Measurements from ENCODE around the gene MCHR1. TPM values are rescaled to one million over a fixed set of nuclear protein-coding genes. Genes with fewer than 3 reads are reported as not detected.

MCHR1 gene
- total RNA-seq, 1 experiment from 2014 or later = not detected

DNA sequence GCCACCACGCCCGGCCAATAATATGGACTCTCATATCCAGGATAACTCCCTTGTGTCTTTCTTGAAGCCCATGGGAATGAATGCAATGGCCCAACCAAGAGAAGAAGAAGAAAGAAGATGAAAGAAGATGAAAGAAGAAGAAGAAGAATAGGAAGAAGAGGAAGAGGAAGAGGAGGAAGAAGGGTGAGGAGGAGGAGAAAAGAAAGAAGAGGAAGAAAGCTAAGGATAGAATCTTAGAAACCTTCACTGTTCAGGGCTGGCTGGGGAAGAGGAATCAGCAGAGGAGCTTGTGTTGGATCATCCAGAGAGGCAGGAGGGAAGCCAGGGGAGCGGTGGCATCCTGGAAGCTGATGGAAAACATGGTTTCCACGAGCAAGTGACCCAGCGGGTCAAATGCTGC is 28.9 kb downstream of the MCHR1 start:
- TF ChIP-seq EZH2 (IDR thresholded peaks at IDR 0.05; ENCODE audit: borderline replicate concordance, low read depth, low read length, poor library complexity, severe bottlenecking) = no peak
- TF ChIP-seq, protein P1, sequence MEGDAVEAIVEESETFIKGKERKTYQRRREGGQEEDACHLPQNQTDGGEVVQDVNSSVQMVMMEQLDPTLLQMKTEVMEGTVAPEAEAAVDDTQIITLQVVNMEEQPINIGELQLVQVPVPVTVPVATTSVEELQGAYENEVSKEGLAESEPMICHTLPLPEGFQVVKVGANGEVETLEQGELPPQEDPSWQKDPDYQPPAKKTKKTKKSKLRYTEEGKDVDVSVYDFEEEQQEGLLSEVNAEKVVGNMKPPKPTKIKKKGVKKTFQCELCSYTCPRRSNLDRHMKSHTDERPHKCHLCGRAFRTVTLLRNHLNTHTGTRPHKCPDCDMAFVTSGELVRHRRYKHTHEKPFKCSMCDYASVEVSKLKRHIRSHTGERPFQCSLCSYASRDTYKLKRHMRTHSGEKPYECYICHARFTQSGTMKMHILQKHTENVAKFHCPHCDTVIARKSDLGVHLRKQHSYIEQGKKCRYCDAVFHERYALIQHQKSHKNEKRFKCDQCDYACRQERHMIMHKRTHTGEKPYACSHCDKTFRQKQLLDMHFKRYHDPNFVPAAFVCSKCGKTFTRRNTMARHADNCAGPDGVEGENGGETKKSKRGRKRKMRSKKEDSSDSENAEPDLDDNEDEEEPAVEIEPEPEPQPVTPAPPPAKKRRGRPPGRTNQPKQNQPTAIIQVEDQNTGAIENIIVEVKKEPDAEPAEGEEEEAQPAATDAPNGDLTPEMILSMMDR (conservative IDR thresholded peaks at IDR 0.05; ENCODE audit: low read depth, low read length) = no peak
- Histone ChIP-seq H3K36me3 (ENCODE audit: insufficient read depth, low read length, poor library complexity, severe bottlenecking) (no peaks in the 10 kb centered on the region), H3K4me3 (ENCODE audit: low read depth, low read length, poor library complexity, severe bottlenecking) (no peak overlapping the region), H3K27me3 (replicated peaks; ENCODE audit: insufficient read depth, low read depth, low read length, poor library complexity) (no peaks in the 10 kb centered on the region), H3K4me1 (ENCODE audit: insufficient read depth, low read length, poor library complexity, severe bottlenecking) (peaks cover 17% of the 10 kb centered on the region), H3K9me3 (ENCODE audit: low read depth, low read length, poor library complexity, severe bottlenecking) (no peaks in the 10 kb centered on the region), H3K27ac (ENCODE audit: low read depth, low read length, poor library complexity, severe bottlenecking) (no peak overlapping the region)
- intact Hi-C loops (cut with micrococcal nuclease; ENCODE audit: unreplicated experiment) = no loop called here
- POLR2A ChIA-PET (ENCODE audit: low non-redundant PET) = interaction anchor here (0.6 kb wide), 1 partner anchor 11 kb away, joined by 3 read pairs; no protein-coding TSS in a partner anchor
- no peak for DNase-seq (ENCODE audit: low spot score)
- BruUV-seq (replicated peaks) = no TSS peak
- CTCF ChIA-PET = no interaction called here

DNA sequence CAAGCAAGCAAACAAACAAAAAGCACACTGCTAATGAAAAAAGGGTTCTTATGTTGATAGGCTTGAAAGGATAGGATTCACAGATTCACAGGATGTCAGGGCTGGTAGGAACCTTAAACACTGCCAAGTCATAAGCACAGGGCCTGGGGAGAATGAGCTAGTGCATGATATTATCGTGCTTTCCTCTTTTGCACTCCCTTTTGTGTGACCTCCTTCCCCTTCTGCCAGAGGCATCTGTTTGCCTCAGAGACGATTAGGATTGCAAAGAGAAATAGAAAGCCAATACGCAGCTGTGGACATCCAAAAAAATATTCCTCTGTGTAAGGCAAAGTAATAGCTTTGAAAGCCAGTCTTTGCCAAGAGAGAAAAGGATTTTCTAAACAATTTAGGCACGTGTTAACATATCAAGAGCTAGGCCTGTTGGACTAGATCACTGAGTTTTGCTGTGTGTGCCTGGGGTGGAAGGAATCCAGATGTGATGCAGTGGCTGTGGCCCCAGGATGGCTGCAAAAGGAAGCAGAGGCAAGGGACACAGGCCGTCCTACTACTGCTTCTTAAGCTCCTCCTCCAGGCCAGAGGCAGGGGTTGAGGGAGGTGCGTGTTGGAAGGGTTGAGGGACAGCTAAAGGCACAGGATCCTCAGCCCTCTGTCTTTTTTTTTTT is 30.6 kb downstream of the MCHR1 start:
- no peaks in the 10 kb centered on the region for H3K27me3 ChIP-seq (replicated peaks; ENCODE audit: insufficient read depth, low read depth, low read length, poor library complexity)
- intact Hi-C loops (cut with micrococcal nuclease; ENCODE audit: unreplicated experiment) = no loop called here
- no peak overlapping the region for H3K4me3 ChIP-seq (ENCODE audit: low read depth, low read length, poor library complexity, severe bottlenecking)
- H3K27ac ChIP-seq (ENCODE audit: low read depth, low read length, poor library complexity, severe bottlenecking) = no peak overlapping the region
- no peak for TF ChIP-seq EZH2 (IDR thresholded peaks at IDR 0.05; ENCODE audit: borderline replicate concordance, low read depth, low read length, poor library complexity, severe bottlenecking)
- TF ChIP-seq, protein P1 (conservative IDR thresholded peaks at IDR 0.05; ENCODE audit: low read depth, low read length) = no peak
- no TSS peak for BruUV-seq (replicated peaks)
- peaks cover 18% of the 10 kb centered on the region for H3K4me1 ChIP-seq (ENCODE audit: insufficient read depth, low read length, poor library complexity, severe bottlenecking)
- DNase-seq (ENCODE audit: low spot score) = no peak
- ChIA-PET CTCF (no interaction called here), POLR2A (ENCODE audit: low non-redundant PET) (no interaction called here)
- H3K36me3 ChIP-seq (ENCODE audit: insufficient read depth, low read length, poor library complexity, severe bottlenecking) = no peaks in the 10 kb centered on the region
- H3K9me3 ChIP-seq (ENCODE audit: low read depth, low read length, poor library complexity, severe bottlenecking) = no peaks in the 10 kb centered on the region

DNA sequence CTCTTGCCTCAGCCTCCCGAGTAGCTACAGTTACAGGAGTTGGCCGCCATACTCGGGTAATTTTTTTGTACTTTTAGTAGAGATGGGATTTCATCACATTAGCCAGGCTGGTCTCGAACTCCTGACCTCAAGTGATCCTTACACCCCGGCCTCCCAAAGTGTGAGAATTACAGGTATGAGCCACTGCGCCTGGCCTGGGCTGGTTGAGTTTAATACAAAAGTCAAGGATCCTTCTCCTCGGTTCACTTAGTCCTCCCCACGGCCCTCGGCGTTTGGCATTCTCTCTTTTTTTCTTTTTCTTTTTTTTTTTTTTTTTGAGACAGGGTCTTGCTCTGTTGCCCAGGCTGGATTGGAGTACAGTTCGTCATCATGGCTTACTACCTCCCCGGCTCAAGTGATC is 33.0 kb downstream of the MCHR1 start:
- TF ChIP-seq, protein P1 (conservative IDR thresholded peaks at IDR 0.05; ENCODE audit: low read depth, low read length) = no peak
- TF ChIP-seq EZH2 (IDR thresholded peaks at IDR 0.05; ENCODE audit: borderline replicate concordance, low read depth, low read length, poor library complexity, severe bottlenecking) = no peak
- Histone ChIP-seq H3K9me3 (ENCODE audit: low read depth, low read length, poor library complexity, severe bottlenecking) (no peaks in the 10 kb centered on the region), H3K36me3 (ENCODE audit: insufficient read depth, low read length, poor library complexity, severe bottlenecking) (no peaks in the 10 kb centered on the region), H3K4me1 (ENCODE audit: insufficient read depth, low read length, poor library complexity, severe bottlenecking) (peaks cover 20% of the 10 kb centered on the region), H3K27ac (ENCODE audit: low read depth, low read length, poor library complexity, severe bottlenecking) (no peak overlapping the region), H3K4me3 (ENCODE audit: low read depth, low read length, poor library complexity, severe bottlenecking) (no peak overlapping the region), H3K27me3 (replicated peaks; ENCODE audit: insufficient read depth, low read depth, low read length, poor library complexity) (no peaks in the 10 kb centered on the region)
- POLR2A ChIA-PET (ENCODE audit: low non-redundant PET) = no interaction called here
- no TSS peak for BruUV-seq (replicated peaks)
- CTCF ChIA-PET = no interaction called here
- intact Hi-C loops (cut with micrococcal nuclease; ENCODE audit: unreplicated experiment) = no loop called here
- DNase-seq (ENCODE audit: low spot score) = no peak
